B cell (primary cell): Measurements from ENCODE around the gene TMEM207. TPM values are rescaled to one million over a fixed set of nuclear protein-coding genes. Genes with fewer than 3 reads are reported as not detected.

ENCODE experiments used
- ATAC-seq: fragments of 200-7000 bp; cut with Tn5 transposase; one replicate; pipeline ENCODE4 v1.10.0; 2021; ENCODE audit warnings: low read depth, mild to moderate bottlenecking, moderate number of reproducible peaks, moderate library complexity
- CTCF ChIA-PET: fragments of 350-600 bp; sonication (Branson Sonifier 250); formaldehyde crosslinking; loops from one replicate; lab custom pipeline; 2021; ENCODE audit warnings: antibody characterized with exemption, inconsistent platforms; lab: Charles Lee
- POLR2A ChIA-PET: fragments of 350-600 bp; sonication (Branson Sonifier 250); formaldehyde crosslinking; loops from one replicate; lab custom pipeline; 2021; ENCODE audit warnings: antibody characterized with exemption; lab: Charles Lee
- DNase-seq: peaks from one replicate; pipeline ENCODE4 v3.0.0; 2013
- H2AFZ ChIP-seq: 2 replicates; pipeline ENCODE4 v1.6.1; 2012; ENCODE audit warnings: mild to moderate bottlenecking, low read depth, low read length; ENCODE audit not compliant: insufficient read depth, poor library complexity, severe bottlenecking
- H3K27ac ChIP-seq, 2 donors: 1 replicate in 1 of 2; 2 replicates in 1 of 2; pipeline ENCODE4 v1.5.1; 2012 to 2013; ENCODE audit warnings: low read length in 2 of 2, mild to moderate bottlenecking in 2 of 2, moderate library complexity in 1 of 2
- H3K27me3 ChIP-seq, 4 experiments: fragments of 200-600 bp in 1 of 4; sonication (generic) in 1 of 4; replicated peaks in 1 of 4; 1 replicate in 2 of 4; 2 replicates in 2 of 4; pipeline versions ENCODE4 v1.6.1 to v1.7.0; 2013 to 2016; ENCODE audit warnings: low read length in 3 of 4, mild to moderate bottlenecking in 2 of 4, mixed read lengths in 1 of 4, moderate library complexity in 1 of 4; ENCODE audit not compliant: insufficient read depth in 4 of 4, control insufficient read depth in 3 of 4; ENCODE audit errors: control extremely low read depth in 1 of 4
- H3K36me3 ChIP-seq, 2 experiments: replicated peaks in 1 of 2; 1 replicate in 1 of 2; 2 replicates in 1 of 2; pipeline versions ENCODE4 v1.6.1 to v1.7.1; 2013; ENCODE audit warnings: low read length in 1 of 2; ENCODE audit not compliant: insufficient read depth in 2 of 2, control insufficient read depth in 1 of 2; ENCODE audit errors: control extremely low read depth in 1 of 2, extremely low read depth in 1 of 2
- H3K4me1 ChIP-seq, 2 donors: fragments of 200-600 bp in 1 of 2; sonication (generic) in 1 of 2; 1 replicate in 1 of 2; 2 replicates in 1 of 2; pipeline versions ENCODE4 v1.5.1 to v1.6.1; 2013 to 2017; ENCODE audit warnings: low read length in 2 of 2; ENCODE audit not compliant: control insufficient read depth in 2 of 2, insufficient read depth in 2 of 2
- H3K4me2 ChIP-seq: replicated peaks from 2 replicates; pipeline ENCODE3; 2012; ENCODE audit warnings: mild to moderate bottlenecking, low read depth, low read length; ENCODE audit not compliant: poor library complexity, severe bottlenecking
- H3K4me3 ChIP-seq, 5 experiments: fragments of 200-600 bp in 1 of 5; sonication (generic) in 1 of 5; 1 replicate in 3 of 5; 2 replicates in 2 of 5; pipeline versions ENCODE4 v1.5.1 to v1.7.0; 2011 to 2016; ENCODE audit warnings: low read length in 4 of 5, mild to moderate bottlenecking in 4 of 5, low read depth in 2 of 5, control low read depth in 1 of 5, moderate library complexity in 1 of 5; ENCODE audit not compliant: insufficient read depth in 1 of 5; ENCODE audit errors: control extremely low read depth in 1 of 5, extremely low read depth in 1 of 5
- H3K79me2 ChIP-seq: fragments of 200-600 bp; sonication (generic); one replicate; pipeline ENCODE4 v1.6.0; 2016; ENCODE audit warnings: low read length; ENCODE audit not compliant: control insufficient read depth, insufficient read depth
- H3K9ac ChIP-seq: fragments of 200-600 bp; sonication (generic); 2 replicates; pipeline ENCODE4 v1.6.1; 2017; ENCODE audit warnings: mild to moderate bottlenecking, low read length, moderate library complexity
- H3K9me3 ChIP-seq, 3 donors: one replicate each; pipeline versions ENCODE4 v1.6.1 to v1.7.1; 2013; ENCODE audit warnings: low read length in 2 of 3; ENCODE audit not compliant: control insufficient read depth in 2 of 3, insufficient read depth in 1 of 3; ENCODE audit errors: control extremely low read depth in 1 of 3
- H4K20me1 ChIP-seq: 2 replicates; pipeline ENCODE4 v1.6.0; 2012; ENCODE audit warnings: mild to moderate bottlenecking, low read length; ENCODE audit not compliant: insufficient read depth, control insufficient read depth, poor library complexity, severe bottlenecking
- H3K27ac Mint-ChIP-seq: one replicate; pipeline ENCODE4 v1.8.0; 2021; ENCODE audit warnings: mixed read lengths
- H3K27me3 Mint-ChIP-seq: one replicate; pipeline ENCODE4 v1.8.0; 2021; ENCODE audit warnings: mixed read lengths
- H3K4me1 Mint-ChIP-seq: one replicate; pipeline ENCODE4 v1.8.0; 2021; ENCODE audit warnings: mixed read lengths
- H3K4me3 Mint-ChIP-seq: one replicate; pipeline ENCODE4 v1.8.0; 2021; ENCODE audit warnings: mixed read lengths
- H3K9me3 Mint-ChIP-seq: one replicate; pipeline ENCODE4 v1.8.0; 2022; ENCODE audit warnings: mixed read lengths; ENCODE audit not compliant: insufficient read depth
- CTCF ChIP-seq: fragments of 200-600 bp; IDR thresholded peaks from one replicate; pipeline ENCODE4 v1.8.0; 2022; ENCODE audit warnings: antibody characterized with exemption, mild to moderate bottlenecking
- EZH2 ChIP-seq: IDR thresholded peaks from 2 replicates; pipeline ENCODE4 v1.6.1; 2012; ENCODE audit warnings: borderline replicate concordance, low read depth, mild to moderate bottlenecking, moderate library complexity, low read length; ENCODE audit not compliant: insufficient read depth, poor library complexity, severe bottlenecking
- whole genome bisulfite sequencing: methylation state at CpG from one replicate; pipeline ENCODE4 v1.1.5; 2013; ENCODE audit warnings: missing lambda C conversion rate; ENCODE audit not compliant: insufficient coverage; 5-methylcytosine and 5-hydroxymethylcytosine counted together
- intact Hi-C: fragments of 100-400 bp; cut with micrococcal nuclease; formaldehyde crosslinking; loops from one replicate; pipeline ENCODE4 v1.10.0; 2022
- polyA plus RNA-seq: library from polyadenylated mRNA; depleted of rRNA; stranded (reverse); fragments of >200 nt; gene quantifications from 2 replicates; pipeline ENCODE4 v1.2.3, GENCODE V29; 2012
- total RNA-seq, 2 donors: library from RNA; stranded (reverse); fragments of 120-200 nt in 1 of 2; gene quantifications; 1 replicate in 1 of 2; 2 replicates in 1 of 2; pipeline versions ENCODE4 v1.2.3 to v1.2.4, GENCODE V29; 2013 to 2022

Gene TMEM207
- total and polyA plus RNA-seq, 2 donors (not counting 1 experiment from before 2014, with no cell fraction given) = not detected

GRCh38 chr3:190436331-190436730 lies 13.4 kb downstream of the TMEM207 start:
- intact Hi-C loops = no loop called here
- Histone ChIP-seq H3K27me3 (peaks cover 0 to 6% (median under 1%) of the 10 kb centered on the region in 4 experiments), H3K79me2 (no peaks in the 10 kb centered on the region), H3K36me3 (no peaks in the 10 kb centered on the region), H3K27ac (no peak overlapping the region), H3K9ac (no peak overlapping the region), H3K4me1 (no peaks in the 10 kb centered on the region), H3K4me3 (no peak overlapping the region), H3K4me2 (no peak overlapping the region), H4K20me1 (no peaks in the 10 kb centered on the region), H2AFZ (no peak overlapping the region), H3K9me3 (peaks cover 0 to 4% (median 0%) of the 10 kb centered on the region in 3 donors)
- WGBS = no CpG with 5 or more reads among the region's 2 CpGs
- TF ChIP-seq EZH2 (no peak), CTCF (no peak)
- ChIA-PET CTCF (no interaction called here), POLR2A (no interaction called here)
- ATAC-seq (no peak), DNase-seq (no peak)
- Mint-ChIP-seq H3K27ac (no peak overlapping the region), H3K4me1 (no peaks in the 10 kb centered on the region), H3K4me3 (no peak overlapping the region), H3K27me3 (peaks cover 20% of the 10 kb centered on the region), H3K9me3 (no peaks in the 10 kb centered on the region)

- Mint-ChIP-seq H3K27me3 (peaks cover 20% of the 10 kb centered on the region), H3K4me3 (no peak overlapping the region), H3K27ac (no peak overlapping the region), H3K9me3 (no peaks in the 10 kb centered on the region), H3K4me1 (no peaks in the 10 kb centered on the region)
- no peak for TF ChIP-seq CTCF
- no peak for TF ChIP-seq EZH2
- Histone ChIP-seq H3K27ac (no peak overlapping the region), H3K79me2 (no peaks in the 10 kb centered on the region), H2AFZ (no peak overlapping the region), H3K36me3 (no peaks in the 10 kb centered on the region), H3K4me1 (no peaks in the 10 kb centered on the region), H4K20me1 (no peaks in the 10 kb centered on the region), H3K9ac (no peak overlapping the region), H3K27me3 (peaks cover 0 to 6% (median under 1%) of the 10 kb centered on the region in 4 experiments), H3K4me2 (no peak overlapping the region), H3K4me3 (no peak overlapping the region), H3K9me3 (peaks cover 0 to 4% (median 0%) of the 10 kb centered on the region in 3 donors)
- ATAC-seq = no peak
- ChIA-PET POLR2A (no interaction called here), CTCF (no interaction called here)
- intact Hi-C loops = no loop called here
- 0% methylated on average over 1 of the region's 3 CpGs for WGBS
- no peak for DNase-seq
These were observed 14.1 kb downstream of the TMEM207 start for GRCh38 chr3:190435618-190436017.
